GM21529 (cell line): ENCODE results near the gene HLA-DOA.

Source experiments
- ATAC-seq: cut with Tn5 transposase; IDR thresholded peaks from one replicate; pipeline ENCODE4 v1.9.1; 2021; ENCODE audit not compliant: unreplicated experiment

Gene HLA-DOA

GRCh38 chr6:33017694-33018353 is 8.4 kb upstream of the HLA-DOA start:
- no peak for ATAC-seq

GRCh38 chr6:33017018-33017417 is 7.6 kb upstream of the HLA-DOA start:
- no peak for ATAC-seq

- no peak for ATAC-seq
These were observed 6.4 kb upstream of the HLA-DOA start for GRCh38 chr6:33015798-33016197.

- no peak for ATAC-seq
These were observed 5.6 kb upstream of the HLA-DOA start for GRCh38 chr6:33014841-33015634.

GRCh38 chr6:33013608-33014007 is 4.2 kb upstream of the HLA-DOA start:
- no peak for ATAC-seq

GRCh38 chr6:33010356-33010755 is 965 bp upstream of the HLA-DOA start:
- no peak for ATAC-seq

GRCh38 chr6:33007831-33008400 is 1.5 kb downstream of the HLA-DOA start:
- ATAC-seq: no peak

GRCh38 chr6:33004940-33005339 is 4.5 kb downstream of the HLA-DOA start:
- no peak for ATAC-seq

- ATAC-seq: no peak
These were observed 7.7 kb downstream of the HLA-DOA start for GRCh38 chr6:33001685-33002084.

- ATAC-seq: no peak
These were observed 9.3 kb downstream of the HLA-DOA start for GRCh38 chr6:33000055-33000454.

GRCh38 chr6:32995448-32995847 is 13.9 kb downstream of the HLA-DOA start:
- ATAC-seq: no peak

- ATAC-seq: no peak
These were observed 15.9 kb downstream of the HLA-DOA start for GRCh38 chr6:32993363-32993973.

GRCh38 chr6:32991972-32992371 is 17.4 kb downstream of the HLA-DOA start:
- no peak for ATAC-seq

GRCh38 chr6:32989368-32989767 is 20.0 kb downstream of the HLA-DOA start:
- no peak for ATAC-seq

- peak; percentile 49 for ATAC-seq
These were observed 24.6 kb downstream of the HLA-DOA start for GRCh38 chr6:32984622-32985389.

- peak; percentile 4 for ATAC-seq
These were observed 25.3 kb downstream of the HLA-DOA start for GRCh38 chr6:32983964-32984621.

- ATAC-seq: no peak
These were observed 25.9 kb downstream of the HLA-DOA start for GRCh38 chr6:32983493-32983848.

- ATAC-seq: no peak
These were observed 26.5 kb downstream of the HLA-DOA start for GRCh38 chr6:32982702-32983492.

- no peak for ATAC-seq
These were observed 27.2 kb downstream of the HLA-DOA start for GRCh38 chr6:32982084-32982701.
